Measurements from ENCODE around the gene TRPM4. TPM values are rescaled to one million over a fixed set of nuclear protein-coding genes. Genes with fewer than 3 reads are reported as not detected.

TRPM4 gene
- total and polyA plus RNA-seq, 2 experiments from 2014 or later, result 16.5 to 25.7 TPM

DNA sequence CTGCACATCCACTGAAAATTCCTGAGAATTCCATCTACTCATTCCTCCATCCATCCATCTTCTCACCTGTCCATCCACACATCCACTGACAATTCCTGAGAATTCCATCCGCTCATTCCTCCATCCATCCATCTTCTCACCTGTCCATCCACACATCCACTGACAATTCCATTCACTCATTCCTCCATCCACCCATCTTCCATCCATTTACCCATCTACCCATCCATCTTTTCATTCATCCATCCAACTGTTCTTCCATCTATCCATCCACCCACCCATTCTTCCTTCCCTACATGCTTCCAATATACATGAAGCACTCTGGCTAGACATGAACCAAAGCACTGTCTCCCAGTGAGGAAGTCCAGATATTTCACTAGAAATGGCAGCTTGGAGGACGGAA lies 15.6 kb downstream of the TRPM4 start:
- DNase-seq (ENCODE audit: low spot score), result no peak
- H4K20me1 ChIP-seq (replicated peaks; ENCODE audit: insufficient read depth), result no peaks in the 10 kb centered on the region
- TF ChIP-seq EZH2 (IDR thresholded peaks at IDR 0.05; ENCODE audit: low read depth, unreplicated experiment) (no peak), ZNF331 (CRISPR knock-in tag; IDR thresholded peaks at IDR 0.05; ENCODE audit: low read depth) (no peak), JUNB (IDR thresholded peaks at IDR 0.05; ENCODE audit: unreplicated experiment) (no peak), ZNF114 (CRISPR knock-in tag; IDR thresholded peaks at IDR 0.05) (no peak), CREB1 (CRISPR knock-in tag; IDR thresholded peaks at IDR 0.05; ENCODE audit: low read depth) (no peak)
- ATAC-seq, result no peak
- Mint-ChIP-seq H3K4me1 (no peaks in the 10 kb centered on the region), H3K27ac (no peak overlapping the region), H3K36me3 (ENCODE audit: low read depth) (no peaks in the 10 kb centered on the region), H3K4me3 (no peak overlapping the region), H3K9me3 (no peaks in the 10 kb centered on the region), H3K27me3 (ENCODE audit: insufficient read depth, low read depth, poor library complexity) (peaks cover 2% of the 10 kb centered on the region)
- H3K4me3 ChIP-seq, result no peak overlapping the region
- no peaks in the 10 kb centered on the region for H3K27me3 ChIP-seq (ENCODE audit: insufficient read depth)
- H2AFZ ChIP-seq, result no peak overlapping the region
- H3K9me2 ChIP-seq (ENCODE audit: insufficient read depth), result no peaks in the 10 kb centered on the region
- no peaks in the 10 kb centered on the region for H3K4me1 ChIP-seq (ENCODE audit: insufficient read depth)
- no peaks in the 10 kb centered on the region for H3K79me2 ChIP-seq (replicated peaks; ENCODE audit: insufficient read depth)
- no peaks in the 10 kb centered on the region for H3F3A ChIP-seq (replicated peaks; ENCODE audit: low read depth)
- no peak overlapping the region for H3K4me2 ChIP-seq
- no peak overlapping the region for H3K27ac ChIP-seq (ENCODE audit: low read depth)
- H3K36me3 ChIP-seq (ENCODE audit: insufficient read depth), result no peaks in the 10 kb centered on the region

DNA sequence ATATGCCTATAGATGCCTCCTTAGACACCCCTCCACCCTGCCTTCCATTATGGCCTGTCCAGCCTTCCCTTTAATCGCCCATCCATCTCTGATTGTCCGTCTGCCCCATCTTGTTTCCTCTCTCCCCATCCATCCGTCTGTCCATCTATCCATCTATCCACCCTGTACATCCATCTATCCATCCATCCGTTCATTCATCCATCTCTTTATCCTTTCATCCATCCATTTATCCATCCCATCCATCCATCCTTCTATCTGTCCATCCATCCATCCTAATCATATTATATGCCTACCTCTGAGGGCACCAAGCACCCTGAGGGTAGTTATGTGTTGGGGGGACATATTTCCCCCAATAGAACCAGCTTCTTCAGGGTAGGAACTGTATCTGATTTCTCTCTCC lies 23.1 kb downstream of the TRPM4 start:
- peaks cover 10% of the 10 kb centered on the region for H3K27me3 Mint-ChIP-seq (ENCODE audit: insufficient read depth, low read depth, poor library complexity)
- H3K79me2 ChIP-seq (replicated peaks; ENCODE audit: insufficient read depth), result no peaks in the 10 kb centered on the region
- H3K36me3 Mint-ChIP-seq (ENCODE audit: low read depth), result peaks cover 12% of the 10 kb centered on the region; the same call in 2 of the 3 replicates
- DNase-seq (ENCODE audit: low spot score) (no peak), ATAC-seq (no peak)
- peaks cover 8% of the 10 kb centered on the region for H3K9me3 Mint-ChIP-seq
- H3K36me3 ChIP-seq (ENCODE audit: insufficient read depth), result no peaks in the 10 kb centered on the region
- no peaks in the 10 kb centered on the region for H4K20me1 ChIP-seq (replicated peaks; ENCODE audit: insufficient read depth)
- H3K4me1 Mint-ChIP-seq, result no peaks in the 10 kb centered on the region
- no peak overlapping the region for H3K4me2 ChIP-seq
- no peak overlapping the region for H3K27ac Mint-ChIP-seq
- no peaks in the 10 kb centered on the region for H3K9me2 ChIP-seq (ENCODE audit: insufficient read depth)
- no peak overlapping the region for H3K4me3 Mint-ChIP-seq
- no peak overlapping the region for H3K4me3 ChIP-seq
- H2AFZ ChIP-seq, result no peak overlapping the region
- H3F3A ChIP-seq (replicated peaks; ENCODE audit: low read depth), result no peaks in the 10 kb centered on the region
- no peaks in the 10 kb centered on the region for H3K27me3 ChIP-seq (ENCODE audit: insufficient read depth)
- H3K4me1 ChIP-seq (ENCODE audit: insufficient read depth), result no peaks in the 10 kb centered on the region
- no peak overlapping the region for H3K27ac ChIP-seq (ENCODE audit: low read depth)
- no peak for TF ChIP-seq CTCF (conservative IDR thresholded peaks at IDR 0.05; ENCODE audit: low read depth in 2 of 2)
- no peak for TF ChIP-seq STAT1 (IDR thresholded peaks at IDR 0.05; ENCODE audit: unreplicated experiment)
- TF ChIP-seq, protein P1, sequence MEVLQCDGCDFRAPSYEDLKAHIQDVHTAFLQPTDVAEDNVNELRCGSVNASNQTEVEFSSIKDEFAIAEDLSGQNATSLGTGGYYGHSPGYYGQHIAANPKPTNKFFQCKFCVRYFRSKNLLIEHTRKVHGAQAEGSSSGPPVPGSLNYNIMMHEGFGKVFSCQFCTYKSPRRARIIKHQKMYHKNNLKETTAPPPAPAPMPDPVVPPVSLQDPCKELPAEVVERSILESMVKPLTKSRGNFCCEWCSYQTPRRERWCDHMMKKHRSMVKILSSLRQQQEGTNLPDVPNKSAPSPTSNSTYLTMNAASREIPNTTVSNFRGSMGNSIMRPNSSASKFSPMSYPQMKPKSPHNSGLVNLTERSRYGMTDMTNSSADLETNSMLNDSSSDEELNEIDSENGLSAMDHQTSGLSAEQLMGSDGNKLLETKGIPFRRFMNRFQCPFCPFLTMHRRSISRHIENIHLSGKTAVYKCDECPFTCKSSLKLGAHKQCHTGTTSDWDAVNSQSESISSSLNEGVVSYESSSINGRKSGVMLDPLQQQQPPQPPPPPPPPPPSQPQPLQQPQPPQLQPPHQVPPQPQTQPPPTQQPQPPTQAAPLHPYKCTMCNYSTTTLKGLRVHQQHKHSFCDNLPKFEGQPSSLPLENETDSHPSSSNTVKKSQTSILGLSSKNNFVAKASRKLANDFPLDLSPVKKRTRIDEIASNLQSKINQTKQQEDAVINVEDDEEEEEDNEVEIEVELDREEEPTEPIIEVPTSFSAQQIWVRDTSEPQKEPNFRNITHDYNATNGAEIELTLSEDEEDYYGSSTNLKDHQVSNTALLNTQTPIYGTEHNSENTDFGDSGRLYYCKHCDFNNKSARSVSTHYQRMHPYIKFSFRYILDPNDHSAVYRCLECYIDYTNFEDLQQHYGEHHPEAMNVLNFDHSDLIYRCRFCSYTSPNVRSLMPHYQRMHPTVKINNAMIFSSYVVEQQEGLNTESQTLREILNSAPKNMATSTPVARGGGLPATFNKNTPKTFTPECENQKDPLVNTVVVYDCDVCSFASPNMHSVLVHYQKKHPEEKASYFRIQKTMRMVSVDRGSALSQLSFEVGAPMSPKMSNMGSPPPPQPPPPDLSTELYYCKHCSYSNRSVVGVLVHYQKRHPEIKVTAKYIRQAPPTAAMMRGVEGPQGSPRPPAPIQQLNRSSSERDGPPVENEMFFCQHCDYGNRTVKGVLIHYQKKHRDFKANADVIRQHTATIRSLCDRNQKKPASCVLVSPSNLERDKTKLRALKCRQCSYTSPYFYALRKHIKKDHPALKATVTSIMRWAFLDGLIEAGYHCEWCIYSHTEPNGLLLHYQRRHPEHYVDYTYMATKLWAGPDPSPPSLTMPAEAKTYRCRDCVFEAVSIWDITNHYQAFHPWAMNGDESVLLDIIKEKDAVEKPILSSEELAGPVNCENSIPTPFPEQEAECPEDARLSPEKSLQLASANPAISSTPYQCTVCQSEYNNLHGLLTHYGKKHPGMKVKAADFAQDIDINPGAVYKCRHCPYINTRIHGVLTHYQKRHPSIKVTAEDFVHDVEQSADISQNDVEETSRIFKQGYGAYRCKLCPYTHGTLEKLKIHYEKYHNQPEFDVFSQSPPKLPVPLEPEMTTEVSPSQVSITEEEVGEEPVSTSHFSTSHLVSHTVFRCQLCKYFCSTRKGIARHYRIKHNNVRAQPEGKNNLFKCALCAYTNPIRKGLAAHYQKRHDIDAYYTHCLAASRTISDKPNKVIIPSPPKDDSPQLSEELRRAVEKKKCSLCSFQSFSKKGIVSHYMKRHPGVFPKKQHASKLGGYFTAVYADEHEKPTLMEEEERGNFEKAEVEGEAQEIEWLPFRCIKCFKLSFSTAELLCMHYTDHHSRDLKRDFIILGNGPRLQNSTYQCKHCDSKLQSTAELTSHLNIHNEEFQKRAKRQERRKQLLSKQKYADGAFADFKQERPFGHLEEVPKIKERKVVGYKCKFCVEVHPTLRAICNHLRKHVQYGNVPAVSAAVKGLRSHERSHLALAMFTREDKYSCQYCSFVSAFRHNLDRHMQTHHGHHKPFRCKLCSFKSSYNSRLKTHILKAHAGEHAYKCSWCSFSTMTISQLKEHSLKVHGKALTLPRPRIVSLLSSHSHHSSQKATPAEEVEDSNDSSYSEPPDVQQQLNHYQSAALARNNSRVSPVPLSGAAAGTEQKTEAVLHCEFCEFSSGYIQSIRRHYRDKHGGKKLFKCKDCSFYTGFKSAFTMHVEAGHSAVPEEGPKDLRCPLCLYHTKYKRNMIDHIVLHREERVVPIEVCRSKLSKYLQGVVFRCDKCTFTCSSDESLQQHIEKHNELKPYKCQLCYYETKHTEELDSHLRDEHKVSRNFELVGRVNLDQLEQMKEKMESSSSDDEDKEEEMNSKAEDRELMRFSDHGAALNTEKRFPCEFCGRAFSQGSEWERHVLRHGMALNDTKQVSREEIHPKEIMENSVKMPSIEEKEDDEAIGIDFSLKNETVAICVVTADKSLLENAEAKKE (CRISPR knock-in tag; IDR thresholded peaks at IDR 0.05), result no peak
- TF ChIP-seq POLR2AphosphoS5 (IDR thresholded peaks at IDR 0.05; ENCODE audit: low read depth), result no peak
- TF ChIP-seq JUNB (IDR thresholded peaks at IDR 0.05; ENCODE audit: unreplicated experiment), result no peak
- TF ChIP-seq ZNF331 (CRISPR knock-in tag; IDR thresholded peaks at IDR 0.05; ENCODE audit: low read depth), result no peak
- TF ChIP-seq, protein P2, sequence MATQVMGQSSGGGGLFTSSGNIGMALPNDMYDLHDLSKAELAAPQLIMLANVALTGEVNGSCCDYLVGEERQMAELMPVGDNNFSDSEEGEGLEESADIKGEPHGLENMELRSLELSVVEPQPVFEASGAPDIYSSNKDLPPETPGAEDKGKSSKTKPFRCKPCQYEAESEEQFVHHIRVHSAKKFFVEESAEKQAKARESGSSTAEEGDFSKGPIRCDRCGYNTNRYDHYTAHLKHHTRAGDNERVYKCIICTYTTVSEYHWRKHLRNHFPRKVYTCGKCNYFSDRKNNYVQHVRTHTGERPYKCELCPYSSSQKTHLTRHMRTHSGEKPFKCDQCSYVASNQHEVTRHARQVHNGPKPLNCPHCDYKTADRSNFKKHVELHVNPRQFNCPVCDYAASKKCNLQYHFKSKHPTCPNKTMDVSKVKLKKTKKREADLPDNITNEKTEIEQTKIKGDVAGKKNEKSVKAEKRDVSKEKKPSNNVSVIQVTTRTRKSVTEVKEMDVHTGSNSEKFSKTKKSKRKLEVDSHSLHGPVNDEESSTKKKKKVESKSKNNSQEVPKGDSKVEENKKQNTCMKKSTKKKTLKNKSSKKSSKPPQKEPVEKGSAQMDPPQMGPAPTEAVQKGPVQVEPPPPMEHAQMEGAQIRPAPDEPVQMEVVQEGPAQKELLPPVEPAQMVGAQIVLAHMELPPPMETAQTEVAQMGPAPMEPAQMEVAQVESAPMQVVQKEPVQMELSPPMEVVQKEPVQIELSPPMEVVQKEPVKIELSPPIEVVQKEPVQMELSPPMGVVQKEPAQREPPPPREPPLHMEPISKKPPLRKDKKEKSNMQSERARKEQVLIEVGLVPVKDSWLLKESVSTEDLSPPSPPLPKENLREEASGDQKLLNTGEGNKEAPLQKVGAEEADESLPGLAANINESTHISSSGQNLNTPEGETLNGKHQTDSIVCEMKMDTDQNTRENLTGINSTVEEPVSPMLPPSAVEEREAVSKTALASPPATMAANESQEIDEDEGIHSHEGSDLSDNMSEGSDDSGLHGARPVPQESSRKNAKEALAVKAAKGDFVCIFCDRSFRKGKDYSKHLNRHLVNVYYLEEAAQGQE (IDR thresholded peaks at IDR 0.05; ENCODE audit: unreplicated experiment), result no peak
- TF ChIP-seq EZH2 (IDR thresholded peaks at IDR 0.05; ENCODE audit: low read depth, unreplicated experiment), result no peak
- TF ChIP-seq EZH2phosphoT487 (IDR thresholded peaks at IDR 0.05; ENCODE audit: unreplicated experiment), result no peak
